Stomach (tissue), 4 donors: ENCODE results near the gene GREM2.

ENCODE experiments used
- CTCF ChIP-seq, 7 experiments: fragments of 450-650 bp in 4 of 7; fragments of 200-600 bp in 3 of 7; sonication (generic) in 3 of 7; IDR thresholded peaks; one replicate each; pipeline ENCODE4 v1.5.1; 2016 to 2019; ENCODE audit warnings: antibody characterized with exemption in 7 of 7, control low read depth in 2 of 7, mild to moderate bottlenecking in 1 of 7
- EP300 ChIP-seq: sonication (generic); formaldehyde crosslinking; IDR thresholded peaks from one replicate; pipeline ENCODE4 v1.6.1; 2017; ENCODE audit warnings: antibody characterized with exemption
- POLR2A ChIP-seq, 4 donors: fragments of 450-650 bp; IDR thresholded peaks; one replicate each; pipeline ENCODE4 v1.6.1; 2016; ENCODE audit warnings: antibody characterized with exemption in 4 of 4, control low read depth in 2 of 4, mild to moderate bottlenecking in 1 of 4, moderate library complexity in 1 of 4

- TF ChIP-seq CTCF (IDR thresholded peaks at IDR 0.05): no peak
- no peak for TF ChIP-seq POLR2A (IDR thresholded peaks at IDR 0.05)
- no peak for TF ChIP-seq EP300
Observed at GRCh38 chr1:240652549-240652948, 40.6 kb upstream of the GREM2 start.
